PC-9 (cell line): ENCODE measurements around the gene SMIM17.

Experiments used
- EZH2 ChIP-seq: fragments of 200-600 bp; sonication (generic); IDR thresholded peaks from 2 replicates; pipeline ENCODE4 v1.8.0; 2017; ENCODE audit warnings: antibody characterized with exemption, low read depth
- TF ChIP-seq, protein P1 (sequence below): fragments of 200-600 bp; sonication (generic); conservative IDR thresholded peaks from 2 replicates; pipeline ENCODE4 v1.6.1; 2017; ENCODE audit warnings: mixed run types, antibody characterized with exemption, mild to moderate bottlenecking, moderate library complexity

DNA sequence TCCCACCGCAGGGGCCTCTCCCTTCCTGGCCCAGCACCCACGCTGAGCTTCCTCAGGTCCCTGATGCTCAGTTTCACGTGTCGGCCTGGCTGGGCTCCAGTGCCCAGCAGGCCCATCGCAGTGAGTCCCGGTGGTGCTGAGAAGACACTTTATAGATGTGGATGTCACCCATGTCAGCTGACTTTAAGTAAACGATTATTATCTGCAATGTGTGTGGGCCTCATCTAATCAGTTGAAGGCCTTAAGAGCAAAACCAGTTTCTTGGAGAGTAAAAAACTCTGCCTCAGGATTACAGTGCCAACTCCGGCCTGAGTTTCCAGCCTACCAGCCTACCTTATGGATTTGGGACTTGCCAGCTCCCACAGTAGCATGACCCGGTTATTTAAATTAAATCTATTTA is 17.3 kb upstream of the SMIM17 start:
- TF ChIP-seq, protein P1, sequence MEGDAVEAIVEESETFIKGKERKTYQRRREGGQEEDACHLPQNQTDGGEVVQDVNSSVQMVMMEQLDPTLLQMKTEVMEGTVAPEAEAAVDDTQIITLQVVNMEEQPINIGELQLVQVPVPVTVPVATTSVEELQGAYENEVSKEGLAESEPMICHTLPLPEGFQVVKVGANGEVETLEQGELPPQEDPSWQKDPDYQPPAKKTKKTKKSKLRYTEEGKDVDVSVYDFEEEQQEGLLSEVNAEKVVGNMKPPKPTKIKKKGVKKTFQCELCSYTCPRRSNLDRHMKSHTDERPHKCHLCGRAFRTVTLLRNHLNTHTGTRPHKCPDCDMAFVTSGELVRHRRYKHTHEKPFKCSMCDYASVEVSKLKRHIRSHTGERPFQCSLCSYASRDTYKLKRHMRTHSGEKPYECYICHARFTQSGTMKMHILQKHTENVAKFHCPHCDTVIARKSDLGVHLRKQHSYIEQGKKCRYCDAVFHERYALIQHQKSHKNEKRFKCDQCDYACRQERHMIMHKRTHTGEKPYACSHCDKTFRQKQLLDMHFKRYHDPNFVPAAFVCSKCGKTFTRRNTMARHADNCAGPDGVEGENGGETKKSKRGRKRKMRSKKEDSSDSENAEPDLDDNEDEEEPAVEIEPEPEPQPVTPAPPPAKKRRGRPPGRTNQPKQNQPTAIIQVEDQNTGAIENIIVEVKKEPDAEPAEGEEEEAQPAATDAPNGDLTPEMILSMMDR, result no peak
- no peak for TF ChIP-seq EZH2
